ENCODE data around the gene CRADD.

DNA sequence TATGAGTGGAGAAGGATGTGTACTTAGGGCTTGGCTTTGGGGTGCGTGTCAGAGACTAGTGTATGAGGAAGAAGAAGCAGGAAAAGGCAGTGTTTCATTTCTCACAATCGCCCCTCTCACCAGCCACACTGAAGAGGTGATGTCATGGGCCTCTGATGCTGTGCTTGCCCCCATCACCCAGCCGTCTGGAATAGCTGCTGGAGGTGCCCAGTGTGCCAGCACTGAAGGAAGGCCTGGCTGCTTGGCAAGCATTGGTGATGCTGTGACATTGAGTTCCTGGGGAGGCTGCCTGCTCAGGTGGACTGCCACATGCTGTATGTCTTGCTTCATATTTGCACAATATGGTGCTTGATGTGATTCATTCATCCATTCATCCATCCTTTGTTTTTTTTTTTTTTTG is 56.2 kb downstream of the CRADD start:
- TF ChIP-seq POLR2A (IDR thresholded peaks at IDR 0.05; ENCODE audit: low read length) = no peak
- TF ChIP-seq GATA1 (IDR thresholded peaks at IDR 0.05; ENCODE audit: low read depth, low read length) = no peak
